Measurements from ENCODE around the gene PLXDC2.
"Not testable (repeated sequence)": the region's sequence is repeated elsewhere in the genome, so short reads cannot be mapped to it uniquely, and the experiment has no call there.

Gene PLXDC2

GRCh38 chr10:19816411-19817230, at the start of gene PLXDC2:
TSS of gene PLXDC2 (plus strand) at chr10:19816432.
- peak; percentile 65 for DNase-seq

- peak; percentile 3 for DNase-seq
Measured at GRCh38 chr10:19767876-19768275, 48.4 kb upstream of the PLXDC2 start.

- not testable (repeated sequence) for DNase-seq
Measured at GRCh38 chr10:19769826-19770225, 46.4 kb upstream of the PLXDC2 start.

GRCh38 chr10:19772972-19773371, 43.3 kb upstream of the PLXDC2 start:
- no peak for DNase-seq

GRCh38 chr10:19775296-19775695, 40.9 kb upstream of the PLXDC2 start:
- DNase-seq: no peak

GRCh38 chr10:19777806-19778205, 38.4 kb upstream of the PLXDC2 start:
- DNase-seq: no peak

GRCh38 chr10:19778996-19779395, 37.2 kb upstream of the PLXDC2 start:
- no peak for DNase-seq

- no peak for DNase-seq
Measured at GRCh38 chr10:19782430-19783089, 33.7 kb upstream of the PLXDC2 start.

- no peak for DNase-seq
Measured at GRCh38 chr10:19783721-19784120, 32.5 kb upstream of the PLXDC2 start.

- DNase-seq: no peak
Measured at GRCh38 chr10:19785366-19785765, 30.9 kb upstream of the PLXDC2 start.

GRCh38 chr10:19788075-19788686, 28.1 kb upstream of the PLXDC2 start:
- peak; percentile 52 for DNase-seq

GRCh38 chr10:19788902-19789301, 27.3 kb upstream of the PLXDC2 start:
- no peak for DNase-seq

- no peak for DNase-seq
Measured at GRCh38 chr10:19789607-19790006, 26.6 kb upstream of the PLXDC2 start.

- DNase-seq: no peak
Measured at GRCh38 chr10:19791032-19791431, 25.2 kb upstream of the PLXDC2 start.

GRCh38 chr10:19795684-19796083, 20.5 kb upstream of the PLXDC2 start:
- DNase-seq: no peak

- DNase-seq: no peak
Measured at GRCh38 chr10:19800161-19800560, 16.1 kb upstream of the PLXDC2 start.

- no peak for DNase-seq
Measured at GRCh38 chr10:19801369-19801768, 14.9 kb upstream of the PLXDC2 start.

GRCh38 chr10:19803676-19804075, 12.6 kb upstream of the PLXDC2 start:
- no peak for DNase-seq

GRCh38 chr10:19809481-19809880, 6.8 kb upstream of the PLXDC2 start:
- DNase-seq: no peak

- DNase-seq: peak; percentile 14
Measured at GRCh38 chr10:19811540-19811939, 4.7 kb upstream of the PLXDC2 start.

GRCh38 chr10:19812976-19813375, 3.3 kb upstream of the PLXDC2 start:
- DNase-seq: no peak

GRCh38 chr10:19815036-19815730, 1.0 kb upstream of the PLXDC2 start:
- DNase-seq: peak; percentile 39

- DNase-seq: peak; percentile 79
Measured at GRCh38 chr10:19815731-19816410, 361 bp upstream of the PLXDC2 start.
